ENCODE data around the gene PLA2G4E. TPM values are rescaled to one million over a fixed set of nuclear protein-coding genes. Genes with fewer than 3 reads are reported as not detected.

Gene PLA2G4E
- total and polyA plus RNA-seq, 2 of the 13 experiments (the other 11 are each of a cell fraction or from before 2014, with no cell fraction given): not detected

- TF ChIP-seq MIER2 (CRISPR knock-in tag; IDR thresholded peaks at IDR 0.05) (no peak), FIP1L1 (IDR thresholded peaks at IDR 0.05; ENCODE audit: borderline replicate concordance, insufficient read depth, low read depth, low read length) (no peak), SAP130 (CRISPR knock-in tag; IDR thresholded peaks at IDR 0.05; ENCODE audit: low read depth) (peak; percentile 50; the same call in 1 of the 2 replicates), ZMYM3 (CRISPR knock-in tag; IDR thresholded peaks at IDR 0.05) (no peak; the same call in 1 of the 2 replicates), CTCF (CRISPR knock-in tag; IDR thresholded peaks at IDR 0.05) (peak; percentile 92), ZNF543 (CRISPR knock-in tag; IDR thresholded peaks at IDR 0.05) (peak; percentile 47; the same call in 1 of the 2 replicates), ZNF280D (CRISPR knock-in tag; IDR thresholded peaks at IDR 0.05) (no peak), SNAI1 (CRISPR knock-in tag; IDR thresholded peaks at IDR 0.05; ENCODE audit: borderline replicate concordance) (no peak), SIN3A (IDR thresholded peaks at IDR 0.05; ENCODE audit: borderline replicate concordance, low read depth, low read length) (0 out of 2 replicates have a peak, but pooled peaks have one; percentile 49), ZNF687 (CRISPR knock-in tag; IDR thresholded peaks at IDR 0.05) (peak; percentile 85), SALL1 (CRISPR knock-in tag; IDR thresholded peaks at IDR 0.05) (peak; percentile 48), HCFC1 (IDR thresholded peaks at IDR 0.05; ENCODE audit: low read depth, low read length) (no peak), ZNF775 (CRISPR knock-in tag; IDR thresholded peaks at IDR 0.05; ENCODE audit: borderline replicate concordance) (no peak), MAFF (IDR thresholded peaks at IDR 0.05; ENCODE audit: low read depth, low read length) (no peak), TGIF2 (CRISPR knock-in tag; IDR thresholded peaks at IDR 0.05) (0 out of 2 replicates have a peak, but pooled peaks have one; percentile 21), JUN (CRISPR knock-in tag; IDR thresholded peaks at IDR 0.05) (no peak), ZNF788 (CRISPR knock-in tag; IDR thresholded peaks at IDR 0.05; ENCODE audit: borderline replicate concordance) (no peak; the same call in 1 of the 2 replicates), ZNF232 (CRISPR knock-in tag; IDR thresholded peaks at IDR 0.05; ENCODE audit: borderline replicate concordance) (no peak), ZNF468 (CRISPR knock-in tag; IDR thresholded peaks at IDR 0.05) (no peak), HDAC2 (CRISPR knock-in tag; IDR thresholded peaks at IDR 0.05) (no peak; the same call in 1 of the 2 replicates)
Measured at GRCh38 chr15:42056934-42057798, 36.3 kb upstream of the PLA2G4E start (continued).

All from HepG2 (cell line).